ENCODE data around the gene TLR7.

TLR7 gene

DNA sequence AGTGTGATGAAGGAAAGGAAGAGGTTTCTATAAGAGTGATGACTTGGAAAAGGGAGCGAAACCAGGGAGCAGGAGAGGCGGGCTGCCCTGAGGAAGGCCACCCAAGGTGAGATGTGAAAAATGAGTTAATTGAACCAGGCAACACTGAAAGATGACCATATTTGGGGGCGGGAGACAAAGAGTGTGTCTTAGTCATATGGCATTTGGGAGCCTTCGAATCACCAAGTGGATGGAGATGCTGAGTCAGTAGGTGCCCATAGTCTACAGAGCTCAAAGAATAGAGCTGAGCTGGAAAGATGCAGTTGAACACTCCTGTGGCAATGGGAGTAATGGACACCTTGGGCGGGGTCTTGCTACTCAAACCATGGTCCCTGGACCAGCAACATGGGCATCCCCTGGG, 31.2 kb downstream of the TLR7 start:
- FAIRE-seq (no peak), DNase-seq (ENCODE audit: insufficient read length, low spot score) (no peak)
- no peak for TF ChIP-seq POLR2A (IDR thresholded peaks at IDR 0.05; ENCODE audit: low read depth, low read length)

DNA sequence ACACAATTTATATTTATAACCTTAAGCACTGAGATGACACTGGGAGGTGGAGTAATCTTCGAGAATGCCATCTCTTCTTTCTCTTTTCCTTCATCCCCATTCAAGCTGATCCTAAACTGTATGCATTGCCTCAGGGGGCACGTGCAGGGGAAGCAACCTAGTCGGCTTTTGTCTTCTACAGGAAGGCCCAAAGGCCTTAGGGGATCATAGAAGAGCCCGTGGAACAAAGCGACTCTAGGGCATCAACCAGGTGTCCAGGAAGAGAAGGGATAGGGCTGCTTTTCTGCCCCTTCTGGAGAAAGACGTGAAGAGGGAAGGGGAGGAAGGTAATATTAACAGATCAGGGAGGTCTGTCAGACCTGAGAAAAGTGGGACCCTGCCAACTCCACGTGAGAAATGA, 32.6 kb downstream of the TLR7 start:
- no peak for FAIRE-seq
- no peak for TF ChIP-seq POLR2A (IDR thresholded peaks at IDR 0.05; ENCODE audit: low read depth, low read length)

DNA sequence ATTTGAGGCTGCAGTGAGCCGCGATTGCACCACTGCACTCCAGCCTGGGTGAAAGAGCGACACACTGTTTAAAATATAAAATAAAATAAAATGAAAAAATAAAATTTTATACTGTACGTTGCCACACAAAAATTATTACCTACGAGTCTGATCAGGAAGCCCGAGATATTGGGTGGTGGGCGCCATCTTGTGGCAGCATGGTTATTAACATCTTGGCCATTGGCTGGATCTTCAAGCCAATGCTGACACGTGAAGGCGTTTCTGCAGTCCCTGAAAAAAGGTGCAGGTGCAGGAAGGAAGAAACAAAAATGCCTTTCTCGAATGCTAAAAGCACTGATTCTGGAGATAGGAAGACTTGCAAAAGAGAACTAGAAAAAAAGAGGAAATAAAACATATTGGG, 34.6 kb downstream of the TLR7 start:
- FAIRE-seq (no peak), DNase-seq (ENCODE audit: insufficient read length, low spot score) (peak; percentile 16)
- TF ChIP-seq POLR2A (IDR thresholded peaks at IDR 0.05; ENCODE audit: low read depth, low read length) = no peak

More for the DNA sequence above, 32.6 kb downstream of the TLR7 start:
- DNase-seq (ENCODE audit: insufficient read length, low spot score) = no peak

DNA sequence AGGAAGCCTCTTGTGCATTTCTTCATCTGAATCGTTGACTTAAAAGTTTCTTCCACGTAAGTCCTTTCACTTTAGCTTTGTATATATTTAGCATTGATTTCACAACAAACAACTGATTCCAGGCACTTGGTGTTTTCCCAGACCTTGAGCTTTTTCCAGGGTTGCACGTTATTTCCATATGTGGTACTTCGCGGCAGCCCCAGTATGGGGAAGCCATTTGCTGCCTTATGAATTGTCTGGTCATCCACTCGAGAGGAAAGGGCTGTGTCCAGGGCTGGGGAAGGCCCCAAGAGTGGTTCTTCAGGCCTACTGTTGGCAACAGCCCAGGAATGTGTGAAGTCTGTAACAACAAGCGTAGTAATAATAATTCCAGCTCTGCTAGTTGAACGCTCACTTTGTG, 36.8 kb downstream of the TLR7 start:
- FAIRE-seq = no peak

GRCh38 chrX:12906046-12906761, 39.3 kb downstream of the TLR7 start, which contains the start of gene TLR8:
Gene TLR8, plus strand, starts transcription at chrX:12906620. Its CDS starts 87 bp downstream, at chrX:12906707.
- FAIRE-seq = no peak
- no peak for TF ChIP-seq POLR2A (IDR thresholded peaks at IDR 0.05; ENCODE audit: low read depth, low read length)
- DNase-seq (ENCODE audit: insufficient read length, low spot score) = no peak

More for the DNA sequence above, 36.8 kb downstream of the TLR7 start:
- TF ChIP-seq POLR2A (IDR thresholded peaks at IDR 0.05; ENCODE audit: low read depth, low read length) = no peak
- DNase-seq (ENCODE audit: insufficient read length, low spot score) = no peak

DNA sequence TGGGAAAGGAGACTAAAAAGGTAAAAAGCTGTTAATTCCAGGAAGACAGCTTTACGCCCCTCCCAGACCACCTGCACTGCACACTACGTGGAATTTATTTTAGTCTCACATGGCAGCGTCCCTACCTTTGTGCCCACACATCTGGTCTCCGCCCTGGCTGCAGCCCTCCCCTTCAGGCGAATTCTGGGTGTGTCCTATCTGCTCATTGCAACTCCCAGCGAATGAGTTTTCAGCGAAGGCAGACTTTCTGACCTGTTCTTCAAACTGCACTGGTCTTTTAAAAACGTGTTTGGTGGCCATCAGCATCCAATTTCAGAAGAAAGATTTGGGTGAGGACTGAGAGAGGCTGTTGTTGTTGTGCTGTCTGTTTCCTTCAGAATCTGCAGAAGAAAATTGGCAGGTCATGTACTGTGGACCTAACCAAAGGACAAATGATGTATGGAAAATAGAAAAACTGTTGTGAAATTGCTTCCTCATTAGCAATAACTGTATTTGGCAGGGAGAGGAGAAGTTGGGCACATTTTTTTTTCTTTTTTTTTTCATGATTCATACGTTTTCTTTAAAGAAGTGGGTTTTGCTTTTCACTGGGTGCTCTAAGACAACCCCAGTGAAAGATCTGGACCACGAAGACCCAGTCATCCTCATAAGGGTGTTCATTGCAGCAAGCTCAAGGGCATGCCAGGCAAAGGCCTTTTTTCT, 43.7 kb downstream of the TLR7 start:
- TF ChIP-seq POLR2A (IDR thresholded peaks at IDR 0.05; ENCODE audit: low read depth, low read length) = no peak
- DNase-seq (ENCODE audit: insufficient read length, low spot score) (no peak), FAIRE-seq (no peak)

DNA sequence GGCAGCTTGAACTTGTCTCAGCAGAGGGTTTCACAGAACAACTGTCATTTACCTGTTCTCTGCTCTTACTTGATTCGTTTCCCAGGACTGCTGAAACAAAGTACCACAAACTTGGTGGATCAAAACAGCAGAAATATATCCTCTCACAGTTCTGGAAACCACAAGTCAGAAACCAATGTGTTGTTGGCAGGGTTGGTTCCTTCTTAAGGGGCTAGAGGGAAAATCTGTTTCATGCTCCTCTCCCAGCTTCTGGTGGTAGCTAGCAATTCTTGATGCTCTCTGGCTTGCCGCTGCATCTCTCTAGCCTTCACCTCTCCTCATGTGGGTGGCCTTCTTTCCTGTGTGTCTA, 44.2 kb downstream of the TLR7 start:
- no peak for TF ChIP-seq POLR2A (IDR thresholded peaks at IDR 0.05; ENCODE audit: low read depth, low read length)
- no peak for FAIRE-seq
- no peak for DNase-seq (ENCODE audit: insufficient read length, low spot score)

DNA sequence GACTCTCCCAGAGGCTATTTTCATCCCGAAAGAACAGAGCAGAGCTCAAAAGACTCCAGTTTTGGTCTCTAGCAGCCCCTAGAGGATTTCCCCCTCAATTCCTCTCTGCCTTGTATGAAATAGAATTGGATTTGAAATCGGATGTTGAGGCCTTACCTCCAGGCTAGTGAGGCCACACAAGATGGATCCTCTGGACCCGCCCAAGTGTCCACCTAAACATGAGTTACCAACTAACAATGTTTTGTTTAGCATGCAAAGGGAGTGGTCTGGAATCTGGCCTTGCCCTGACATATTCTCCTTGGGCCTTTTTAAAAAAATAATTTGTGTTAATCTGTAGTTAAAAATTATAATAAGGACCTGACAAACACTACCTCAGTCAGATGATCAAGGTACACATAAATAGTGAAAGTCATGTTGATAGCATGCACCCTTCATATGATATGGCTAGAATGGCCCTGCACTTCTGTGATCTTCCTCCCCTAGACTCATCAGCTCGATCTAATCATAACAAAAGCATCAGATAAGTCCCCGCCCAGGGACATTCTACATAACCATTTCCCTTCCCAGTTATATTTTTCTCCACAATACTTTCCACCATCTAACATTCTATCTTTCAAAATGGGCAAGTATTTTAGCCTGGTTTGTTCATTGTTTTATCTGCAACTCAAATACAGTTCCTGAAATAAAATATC, 46.1 kb downstream of the TLR7 start:
- no peak for TF ChIP-seq POLR2A (IDR thresholded peaks at IDR 0.05; ENCODE audit: low read depth, low read length)
- FAIRE-seq (no peak), DNase-seq (ENCODE audit: insufficient read length, low spot score) (no peak)

DNA sequence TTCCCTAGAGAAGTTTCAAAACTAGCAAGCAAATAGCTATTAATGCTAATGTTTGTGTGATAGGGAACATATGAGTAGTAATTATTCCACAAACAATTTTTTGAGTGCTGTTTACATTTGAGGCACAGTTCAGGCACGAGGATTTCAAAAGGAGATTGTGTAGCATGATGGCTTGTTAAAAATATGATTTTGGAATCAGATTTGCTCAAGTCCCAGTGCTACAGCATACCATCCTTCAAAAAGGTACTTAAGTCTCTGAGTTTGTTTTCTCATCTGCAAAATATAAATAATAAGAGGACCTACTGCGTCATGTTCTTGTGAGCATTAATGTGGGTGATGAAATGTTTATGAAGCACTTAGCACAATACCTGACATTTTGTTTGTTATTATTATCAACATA, 50.9 kb downstream of the TLR7 start:
- no peak for FAIRE-seq
- DNase-seq (ENCODE audit: insufficient read length, low spot score) = no peak
- no peak for TF ChIP-seq POLR2A (IDR thresholded peaks at IDR 0.05; ENCODE audit: low read depth, low read length)

- no peak for FAIRE-seq
- no peak for DNase-seq (ENCODE audit: insufficient read length, low spot score)
- no peak for TF ChIP-seq POLR2A (IDR thresholded peaks at IDR 0.05; ENCODE audit: low read depth, low read length)
These were observed 52.2 kb downstream of the TLR7 start for GRCh38 chrX:12919051-12919450.

- FAIRE-seq (no peak), DNase-seq (ENCODE audit: insufficient read length, low spot score) (no peak)
- no peak for TF ChIP-seq POLR2A (IDR thresholded peaks at IDR 0.05; ENCODE audit: low read depth, low read length)
These were observed 52.7 kb downstream of the TLR7 start for GRCh38 chrX:12919620-12920019.

GRCh38 chrX:12920990-12921389, 54.1 kb downstream of the TLR7 start:
- DNase-seq (ENCODE audit: insufficient read length, low spot score) (no peak), FAIRE-seq (no peak)
- TF ChIP-seq POLR2A (IDR thresholded peaks at IDR 0.05; ENCODE audit: low read depth, low read length) = no peak

DNA sequence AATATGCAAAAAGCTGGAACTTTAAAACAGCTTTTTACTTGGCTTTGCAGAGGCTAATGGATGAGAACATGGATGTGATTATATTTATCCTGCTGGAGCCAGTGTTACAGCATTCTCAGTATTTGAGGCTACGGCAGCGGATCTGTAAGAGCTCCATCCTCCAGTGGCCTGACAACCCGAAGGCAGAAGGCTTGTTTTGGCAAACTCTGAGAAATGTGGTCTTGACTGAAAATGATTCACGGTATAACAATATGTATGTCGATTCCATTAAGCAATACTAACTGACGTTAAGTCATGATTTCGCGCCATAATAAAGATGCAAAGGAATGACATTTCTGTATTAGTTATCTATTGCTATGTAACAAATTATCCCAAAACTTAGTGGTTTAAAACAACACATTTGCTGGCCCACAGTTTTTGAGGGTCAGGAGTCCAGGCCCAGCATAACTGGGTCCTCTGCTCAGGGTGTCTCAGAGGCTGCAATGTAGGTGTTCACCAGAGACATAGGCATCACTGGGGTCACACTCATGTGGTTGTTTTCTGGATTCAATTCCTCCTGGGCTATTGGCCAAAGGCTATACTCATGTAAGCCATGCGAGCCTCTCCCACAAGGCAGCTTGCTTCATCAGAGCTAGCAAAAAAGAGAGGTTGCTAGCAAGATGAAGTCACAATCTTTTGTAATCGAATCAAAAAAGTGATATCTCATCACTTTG, 55.2 kb downstream of the TLR7 start:
- no peak for TF ChIP-seq POLR2A (IDR thresholded peaks at IDR 0.05; ENCODE audit: low read depth, low read length)
- DNase-seq (ENCODE audit: insufficient read length, low spot score) (no peak), FAIRE-seq (no peak)

DNA sequence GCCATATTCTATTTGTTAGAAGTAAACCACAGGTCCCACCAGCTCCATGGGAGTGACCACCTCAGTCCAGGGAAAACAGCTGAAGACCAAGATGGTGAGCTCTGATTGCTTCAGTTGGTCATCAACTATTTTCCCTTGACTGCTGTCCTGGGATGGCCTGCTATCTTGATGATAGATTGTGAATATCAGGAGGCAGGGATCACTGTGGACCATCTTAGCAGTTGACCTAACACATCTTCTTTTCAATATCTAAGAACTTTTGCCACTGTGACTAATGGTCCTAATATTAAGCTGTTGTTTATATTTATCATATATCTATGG, 55.7 kb downstream of the TLR7 start:
- DNase-seq (ENCODE audit: insufficient read length, low spot score) = no peak
- no peak for TF ChIP-seq POLR2A (IDR thresholded peaks at IDR 0.05; ENCODE audit: low read depth, low read length)
- FAIRE-seq = no peak
